ENCODE measurements around the gene PELI1.

The PELI1 gene

DNA sequence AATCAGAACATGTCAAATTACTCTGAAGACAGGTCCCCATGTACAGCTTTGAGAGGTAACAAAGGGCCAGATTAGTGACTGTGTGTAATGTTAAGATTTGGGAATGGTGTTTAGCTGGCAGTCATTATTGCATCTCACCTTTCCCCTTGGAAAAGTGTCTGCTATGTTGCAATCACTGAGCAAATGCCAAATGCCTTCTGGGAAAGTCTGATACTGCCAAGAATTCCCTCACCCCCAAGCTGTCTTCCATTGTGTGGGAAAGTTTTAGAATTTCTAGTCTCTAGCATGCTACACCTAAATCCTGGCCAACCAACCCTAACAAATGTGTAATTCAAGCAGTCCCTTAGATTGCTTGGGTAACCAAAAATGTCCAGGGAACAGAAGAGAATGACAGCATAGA lies 13.6 kb upstream of the PELI1 start:
- no peak for DNase-seq (ENCODE audit: low read depth in 3 of 3)

DNA sequence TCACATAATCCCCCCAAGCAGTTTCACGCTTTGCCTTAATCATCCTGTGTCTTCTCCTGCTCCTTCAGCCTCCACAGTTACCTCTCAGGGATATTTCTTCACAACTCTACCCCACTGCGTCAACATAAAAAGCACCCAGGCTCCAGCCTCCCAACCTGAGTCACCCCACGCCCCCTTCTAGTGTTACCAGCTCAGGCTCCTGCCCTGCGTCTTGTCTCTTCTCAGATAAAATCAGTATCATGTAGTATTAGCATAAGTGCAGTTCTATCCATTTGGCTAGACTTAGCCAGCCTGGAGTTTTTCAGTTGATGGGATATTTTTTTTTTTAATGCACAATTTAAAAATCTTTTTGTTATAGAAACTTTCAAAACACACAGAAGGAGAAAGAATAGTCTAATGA lies 9.6 kb upstream of the PELI1 start:
- no peak for DNase-seq (ENCODE audit: low read depth in 3 of 3)

DNA sequence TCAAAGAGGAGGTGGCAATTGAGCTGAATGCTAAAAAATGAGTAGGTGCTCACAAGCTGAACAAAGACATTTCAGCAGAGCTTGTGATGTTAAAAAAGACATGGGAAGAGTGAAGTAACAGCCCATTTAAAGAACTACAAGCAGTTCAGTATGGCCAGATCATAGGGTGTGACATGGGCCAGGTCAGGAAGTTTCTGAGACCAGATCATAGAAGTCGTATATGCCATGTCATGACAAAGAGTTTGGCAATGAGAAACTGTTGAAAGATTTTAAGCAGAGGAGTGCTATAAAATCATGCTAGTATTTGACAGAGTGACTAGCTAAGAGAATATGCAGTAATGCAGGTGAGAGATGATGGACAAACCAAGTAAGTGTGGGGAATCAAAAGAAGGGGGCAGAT lies 7.3 kb upstream of the PELI1 start:
- DNase-seq (ENCODE audit: low read depth in 3 of 3) = no peak

DNA sequence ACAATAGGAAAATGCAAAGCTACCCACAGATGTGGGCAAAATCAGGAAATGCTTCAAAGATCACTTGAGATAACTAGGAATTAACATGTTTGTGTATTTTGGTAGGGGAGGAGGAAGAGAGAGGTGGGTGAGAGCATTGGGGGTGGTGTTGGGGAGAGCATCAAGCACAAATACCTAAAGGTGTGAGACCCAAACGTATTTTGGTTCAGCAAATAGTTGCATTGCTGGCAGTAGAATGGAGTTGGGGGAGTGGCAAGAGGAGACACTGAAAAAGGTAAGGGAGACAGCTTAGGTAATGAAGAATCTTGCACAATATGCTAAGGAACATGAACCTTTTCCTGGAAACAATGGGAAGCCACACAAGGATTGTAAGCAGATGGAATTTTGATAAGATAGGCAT lies 1.5 kb upstream of the PELI1 start:
- DNase-seq (ENCODE audit: low read depth in 3 of 3) = no peak

DNA sequence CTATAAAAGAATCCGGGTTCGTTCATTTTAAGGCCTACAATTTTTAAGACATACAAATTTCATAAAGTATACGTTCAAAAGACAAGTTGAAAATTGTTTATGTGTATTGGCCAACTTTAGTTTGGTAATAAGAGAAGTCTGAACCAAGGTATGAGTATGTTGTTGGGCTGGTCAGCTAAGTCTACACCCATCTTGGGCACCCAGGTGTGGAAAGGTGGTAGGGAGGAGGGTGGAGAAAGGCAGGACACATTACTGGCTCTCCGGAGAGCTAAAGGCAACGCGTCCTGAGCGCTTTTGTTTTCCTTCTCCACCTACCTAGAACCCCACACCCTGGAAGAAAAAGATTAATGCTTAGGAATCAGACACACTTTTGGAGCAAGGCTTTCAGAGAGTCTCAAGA lies 899 bp upstream of the PELI1 start:
- DNase-seq (ENCODE audit: low read depth in 3 of 3) = no peak

DNA sequence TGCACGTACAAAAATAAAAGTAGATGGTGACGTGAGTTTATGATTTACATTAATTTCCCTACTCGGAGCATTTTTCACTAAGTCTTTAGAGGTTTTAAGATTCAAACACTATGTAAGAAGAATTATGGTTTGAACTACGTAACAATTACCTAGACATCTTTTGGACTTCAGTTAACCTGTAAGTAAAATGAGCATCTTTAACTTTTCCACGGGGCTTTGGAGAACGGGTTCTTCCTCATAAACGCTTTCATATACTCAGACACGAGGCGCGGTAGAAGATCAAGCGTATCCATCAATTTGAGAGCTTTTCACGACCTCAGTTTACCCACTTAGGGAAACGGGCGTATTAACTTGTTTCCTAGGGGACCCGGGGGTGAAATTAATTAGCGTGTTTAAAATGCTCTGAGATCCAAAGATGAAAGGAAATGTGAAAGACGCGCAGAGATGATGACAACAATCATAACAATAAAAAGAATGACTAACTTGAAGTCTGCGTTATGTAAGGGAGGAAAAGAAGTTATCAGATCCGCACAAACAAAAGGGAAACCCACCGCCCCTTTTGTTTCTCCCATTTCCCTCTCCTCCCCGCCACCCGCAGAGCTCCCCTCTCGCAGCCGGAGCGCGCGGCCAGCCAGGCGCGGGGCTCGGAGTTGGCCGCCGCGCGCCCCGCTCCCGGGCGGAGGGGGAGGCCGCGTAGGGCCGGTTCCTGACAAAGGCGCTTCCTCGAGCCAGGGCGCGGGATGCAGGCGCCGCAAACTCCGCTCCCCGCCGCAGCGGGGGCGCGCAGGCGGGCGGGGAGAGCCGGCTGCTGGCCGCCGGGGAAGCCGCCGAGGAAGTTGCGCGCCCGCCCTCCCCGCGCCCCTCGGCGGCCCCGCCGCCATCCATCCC lies 807 bp downstream of the PELI1 start:
- peak in 1 of 3 donors; percentile 25 for DNase-seq (ENCODE audit: low read depth in 3 of 3)

DNA sequence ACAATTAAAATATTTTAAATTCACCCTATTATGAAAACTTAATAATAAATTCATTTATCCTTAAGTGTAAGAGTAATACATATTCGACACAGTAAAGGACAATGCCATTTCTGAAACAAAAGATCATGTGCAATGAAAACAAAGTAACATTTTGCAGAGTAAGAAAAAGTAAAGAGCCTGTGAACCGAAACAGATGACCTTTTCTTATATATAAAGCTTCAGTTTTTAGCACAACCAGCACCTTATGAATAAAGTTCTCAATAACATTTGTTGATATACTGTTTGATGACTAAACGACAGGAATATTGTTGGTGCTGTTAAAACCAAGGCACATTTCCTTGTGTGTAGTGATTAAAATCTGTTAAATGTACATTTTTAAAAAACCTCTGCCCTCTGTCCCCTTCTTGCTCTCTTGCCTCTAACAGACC lies 1.5 kb downstream of the PELI1 start:
- DNase-seq (ENCODE audit: low read depth in 3 of 3) = no peak

DNA sequence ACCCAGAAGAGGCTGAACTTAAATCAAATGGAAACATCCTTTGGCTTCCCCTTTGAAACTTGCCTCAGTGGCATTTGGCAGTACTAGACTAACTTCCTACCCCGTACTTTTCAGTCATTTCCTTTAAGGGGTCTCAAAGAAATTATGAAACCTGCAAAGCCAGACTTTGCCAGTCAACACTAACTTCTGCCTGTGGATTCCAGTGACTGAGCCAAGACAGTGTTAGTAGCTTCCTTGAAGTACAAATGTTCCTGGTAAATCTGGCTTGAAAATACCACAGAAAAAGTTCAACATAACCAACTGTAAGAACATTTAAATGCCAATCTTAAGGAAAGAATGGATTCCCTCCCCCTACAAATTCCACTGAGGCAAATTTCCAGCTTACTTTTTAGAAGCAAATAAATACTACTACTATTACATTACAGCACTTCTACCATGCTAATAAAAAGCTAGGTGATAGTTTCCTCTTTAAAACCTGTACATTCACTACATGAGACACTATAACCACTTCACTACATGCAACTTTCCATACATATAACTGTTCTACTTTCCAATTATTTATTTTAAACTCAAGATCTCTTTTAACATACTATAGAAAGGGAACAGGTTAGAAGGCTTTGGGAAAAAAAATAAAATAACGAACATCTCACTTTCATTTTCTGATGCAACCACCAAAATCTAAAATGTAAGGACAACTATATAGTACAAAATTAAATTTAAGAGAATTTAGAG lies 2.4 kb downstream of the PELI1 start:
- DNase-seq (ENCODE audit: low read depth in 3 of 3) = no peak

DNA sequence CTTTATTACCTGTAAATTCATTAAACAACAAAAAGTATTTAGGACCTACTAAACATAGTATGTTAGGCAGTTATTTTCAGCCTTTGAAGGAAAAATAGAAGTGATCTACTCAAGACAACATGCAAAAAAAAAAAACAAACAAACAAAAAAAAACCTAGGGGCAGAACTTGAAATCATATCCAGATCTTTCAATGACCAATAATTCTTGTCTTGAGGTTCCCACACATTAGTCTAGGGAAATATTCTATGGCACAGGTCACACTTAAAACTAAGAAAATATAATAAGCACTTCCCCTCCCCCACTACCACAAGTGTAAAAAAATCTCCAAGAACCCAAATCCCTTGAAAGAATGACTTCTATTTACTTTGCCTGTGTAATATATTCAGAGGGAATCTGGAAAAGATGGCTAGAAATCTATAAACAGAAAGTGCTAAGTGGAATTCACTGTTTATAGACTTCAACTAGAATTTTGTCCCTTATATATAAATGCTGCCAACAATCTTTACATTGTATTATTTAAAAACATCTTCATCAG lies 3.5 kb downstream of the PELI1 start:
- DNase-seq (ENCODE audit: low read depth in 3 of 3) = no peak

DNA sequence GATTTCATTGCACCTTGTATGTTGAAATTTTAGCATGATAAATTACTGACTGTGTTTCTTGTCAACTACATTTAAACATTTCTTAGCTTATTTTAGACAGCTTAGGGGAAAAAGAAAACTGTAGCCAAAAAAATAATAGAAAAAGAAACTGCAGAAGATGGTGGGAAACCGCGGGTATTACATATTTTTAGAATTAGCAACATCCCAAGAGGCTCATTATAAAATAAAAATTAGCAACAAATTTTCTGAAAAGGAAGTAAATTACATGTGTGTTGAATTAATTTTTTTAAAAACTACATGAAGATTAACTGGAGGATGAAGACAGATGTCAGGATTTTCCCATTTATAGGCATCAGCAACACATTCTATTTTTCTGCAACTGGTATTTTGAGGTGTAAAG lies 4.3 kb downstream of the PELI1 start:
- no peak for DNase-seq (ENCODE audit: low read depth in 3 of 3)

DNA sequence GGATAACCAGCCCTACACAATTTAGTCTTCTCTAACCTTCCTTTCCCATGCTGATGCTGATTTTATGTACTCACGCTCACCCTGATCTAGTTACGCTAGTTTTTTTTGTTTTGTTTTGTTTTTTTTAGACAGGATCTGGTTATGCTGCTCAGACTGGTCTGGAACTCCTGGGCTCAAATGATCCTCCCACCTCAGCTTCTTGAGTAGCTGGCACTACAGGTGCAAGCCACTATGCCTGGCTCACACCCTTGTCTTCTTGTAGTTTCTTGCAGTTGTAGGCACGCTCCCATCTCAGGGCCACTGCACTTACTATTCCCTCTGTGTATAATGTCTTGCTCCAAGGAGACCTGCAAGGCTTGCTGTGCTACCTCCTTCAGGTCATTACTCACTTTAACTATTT lies 6.2 kb downstream of the PELI1 start:
- DNase-seq (ENCODE audit: low read depth in 3 of 3) = no peak

DNA sequence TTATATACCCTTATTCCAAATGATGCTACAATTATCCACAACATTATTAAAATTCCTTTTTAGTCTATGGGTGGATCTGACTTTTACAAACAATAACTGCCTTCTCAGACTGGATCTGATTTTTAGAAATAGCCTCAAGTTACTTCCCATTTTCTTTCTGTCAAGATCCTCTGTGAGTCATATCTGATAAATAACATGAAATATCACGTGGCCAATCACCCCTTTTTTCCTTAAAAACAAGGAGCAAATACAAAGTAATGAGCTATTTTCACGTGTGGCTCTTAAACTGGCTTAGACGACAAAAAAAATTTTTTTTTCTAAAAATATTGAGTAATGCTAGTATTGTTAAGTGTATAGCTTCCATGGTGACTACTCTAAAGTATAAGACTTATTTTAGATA lies 6.7 kb downstream of the PELI1 start:
- DNase-seq (ENCODE audit: low read depth in 3 of 3) = no peak

DNA sequence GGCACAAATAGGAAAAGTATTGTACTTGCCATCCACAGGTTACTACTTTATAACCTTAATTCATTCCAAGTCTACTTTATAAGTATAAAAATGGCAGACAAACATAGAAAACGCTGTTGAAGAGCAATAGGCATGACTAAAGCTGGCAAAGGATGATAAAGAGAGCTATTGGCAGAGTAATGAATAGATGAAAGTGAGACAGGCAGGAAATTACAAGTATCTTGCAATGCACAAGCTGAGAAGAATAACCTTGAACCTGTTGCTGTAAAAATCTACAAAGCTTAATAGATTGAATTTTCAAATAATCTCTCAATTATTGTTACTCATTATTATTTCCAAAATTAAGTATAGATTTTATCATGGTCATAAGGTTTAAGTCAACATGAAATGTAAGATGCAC lies 8.8 kb downstream of the PELI1 start:
- DNase-seq (ENCODE audit: low read depth in 3 of 3) = no peak

DNA sequence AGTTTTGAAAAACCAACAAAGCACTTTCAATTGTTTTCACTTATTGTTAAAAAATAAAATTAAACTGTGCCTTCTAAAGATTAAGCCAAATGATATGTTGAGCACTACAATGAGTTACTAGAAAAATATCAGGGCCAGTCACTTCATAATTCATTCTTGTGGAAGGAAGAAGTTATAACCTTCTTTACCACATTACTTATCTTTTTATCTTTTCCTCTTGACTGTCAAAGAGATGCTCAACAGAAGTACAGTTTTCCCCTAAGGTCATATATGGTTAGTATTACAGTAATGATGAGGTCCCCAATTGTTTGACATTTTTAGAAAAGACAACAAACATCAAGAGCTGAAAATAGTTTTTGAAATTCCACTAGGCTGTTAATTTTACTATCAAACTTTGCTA lies 9.4 kb downstream of the PELI1 start:
- DNase-seq (ENCODE audit: low read depth in 3 of 3) = no peak

DNA sequence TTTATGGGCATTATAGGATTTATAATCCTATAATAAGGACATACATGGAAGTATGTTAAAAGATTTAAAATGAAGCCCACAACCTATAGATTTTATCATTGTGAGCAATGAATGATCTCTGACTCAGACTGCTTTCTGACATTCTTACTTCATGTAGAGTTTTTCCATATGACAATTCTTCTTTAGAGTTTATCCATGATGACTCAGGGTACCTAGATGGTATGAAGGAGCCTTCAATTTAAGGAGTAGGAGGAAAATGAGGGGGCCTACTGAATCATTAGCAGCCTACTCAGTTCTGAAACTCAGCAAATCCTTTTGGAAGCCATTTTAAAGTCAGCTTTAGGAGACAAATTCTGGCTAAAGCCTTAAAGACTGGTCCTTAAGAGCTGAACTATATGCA lies 10.4 kb downstream of the PELI1 start:
- no peak for DNase-seq (ENCODE audit: low read depth in 3 of 3)

DNA sequence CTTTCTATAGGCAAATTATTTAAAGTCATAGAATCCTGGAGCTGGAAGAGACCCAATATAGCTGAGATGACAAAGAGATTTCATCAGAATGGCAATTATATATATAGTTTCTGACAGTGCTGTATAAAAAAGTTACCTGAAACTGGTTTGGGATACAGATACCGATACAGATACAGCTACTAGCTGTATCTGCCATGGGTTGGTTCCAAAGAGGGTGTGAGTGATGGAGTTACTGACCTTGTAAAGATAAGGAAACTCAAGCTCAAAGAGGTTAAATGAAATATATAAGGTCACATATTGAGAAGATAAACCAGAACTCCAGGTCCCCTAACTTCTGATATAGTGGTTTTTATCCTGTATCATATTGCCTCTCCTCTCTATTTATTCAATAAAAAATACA lies 10.9 kb downstream of the PELI1 start:
- no peak for DNase-seq (ENCODE audit: low read depth in 3 of 3)

DNA sequence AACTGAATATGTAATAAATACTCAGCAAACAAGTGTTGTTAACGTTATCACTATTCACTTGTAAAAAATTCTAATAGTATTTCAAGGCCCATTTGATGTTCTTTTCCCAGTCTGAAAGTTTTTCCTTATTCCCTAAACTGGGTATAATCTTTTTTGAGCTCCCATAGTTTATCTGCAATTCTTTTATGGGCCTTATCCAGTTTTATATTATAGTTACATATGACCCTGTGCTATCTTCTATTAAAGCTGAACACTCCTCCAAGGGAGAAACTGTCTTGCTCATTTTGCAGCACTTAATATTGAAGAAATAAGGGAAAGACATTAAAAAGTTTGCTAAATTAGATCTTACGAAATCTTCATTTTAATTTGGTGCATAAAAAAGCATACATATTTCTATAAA lies 13.9 kb downstream of the PELI1 start:
- DNase-seq (ENCODE audit: low read depth in 3 of 3) = no peak

DNA sequence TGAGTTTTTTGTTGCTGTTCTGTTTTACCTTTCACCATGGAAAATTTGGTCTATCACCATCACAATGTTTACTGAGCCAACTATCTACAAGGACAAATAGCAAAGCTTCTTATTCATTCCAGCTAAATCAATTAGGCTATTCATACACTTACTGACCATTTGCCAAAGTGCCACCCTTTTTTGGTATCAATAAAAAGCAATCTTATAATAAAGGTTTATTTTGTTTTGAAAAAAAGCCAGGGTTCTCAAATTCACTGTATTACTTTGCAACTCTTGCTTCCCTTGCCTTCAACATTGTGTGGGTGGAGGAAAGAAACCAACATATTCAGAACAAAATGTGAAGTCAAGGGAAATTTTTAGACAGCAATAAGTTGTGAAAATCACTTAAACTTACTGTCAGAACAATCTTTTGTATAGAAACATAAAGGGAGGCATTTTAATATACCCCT lies 15.3 kb downstream of the PELI1 start:
- no peak for DNase-seq (ENCODE audit: low read depth in 3 of 3)

DNA sequence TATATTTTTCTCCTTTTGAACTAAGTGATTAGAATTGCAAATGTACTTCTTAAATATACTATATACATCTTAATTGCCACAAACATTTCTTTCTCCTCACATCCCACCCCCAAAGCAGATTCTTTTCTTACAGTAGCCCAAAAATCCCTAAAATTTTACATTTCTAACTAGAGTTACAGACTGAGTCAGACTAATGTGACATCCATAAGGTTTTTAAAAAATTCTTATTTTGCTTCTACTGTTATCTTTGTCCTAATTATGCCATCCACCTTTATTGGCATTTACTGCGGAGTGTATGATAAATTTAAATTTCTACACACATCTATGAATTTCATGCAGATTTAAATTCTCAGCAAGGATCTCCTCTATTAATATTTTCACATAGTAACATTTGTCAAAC lies 15.8 kb downstream of the PELI1 start:
- DNase-seq (ENCODE audit: low read depth in 3 of 3) = no peak

DNA sequence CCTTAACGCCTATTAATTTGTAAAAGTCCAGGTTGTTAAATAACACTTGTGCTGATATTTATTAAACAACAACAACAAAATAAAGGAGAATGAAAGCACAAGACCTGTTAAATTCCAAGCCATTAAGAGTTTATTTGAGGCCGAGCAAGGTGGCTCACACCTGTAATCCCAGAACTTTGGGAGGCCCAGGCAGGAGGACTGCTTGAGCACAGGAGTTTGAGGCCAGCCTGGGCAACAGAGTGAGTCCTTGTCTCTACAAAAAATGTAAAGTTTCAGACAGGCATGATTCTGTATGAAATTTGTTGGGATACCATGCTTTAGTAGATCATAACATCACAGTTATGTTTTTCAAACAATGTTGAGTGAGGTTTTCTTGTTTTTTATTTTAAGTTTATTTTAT lies 17.1 kb downstream of the PELI1 start:
- no peak for DNase-seq (ENCODE audit: low read depth in 3 of 3)

DNA sequence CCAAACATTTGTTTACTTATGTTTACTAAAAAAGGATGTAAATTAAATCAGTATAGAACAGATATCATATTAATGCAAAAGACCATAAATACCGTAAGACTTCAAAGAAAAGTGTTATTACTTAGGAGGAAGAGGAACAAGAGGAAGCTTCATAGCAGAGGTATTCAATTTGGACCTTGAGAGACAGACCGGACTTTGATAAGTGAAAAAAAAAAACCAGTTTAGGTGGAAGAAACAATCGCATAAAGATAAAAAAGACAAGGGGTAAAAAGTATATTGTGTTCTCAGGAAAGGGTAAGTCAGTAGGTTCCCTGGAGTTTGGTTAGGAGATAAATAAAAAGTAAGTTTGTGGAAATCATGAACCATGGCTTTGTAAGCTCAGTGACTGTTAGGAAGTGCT lies 17.6 kb downstream of the PELI1 start:
- DNase-seq (ENCODE audit: low read depth in 3 of 3) = no peak

DNA sequence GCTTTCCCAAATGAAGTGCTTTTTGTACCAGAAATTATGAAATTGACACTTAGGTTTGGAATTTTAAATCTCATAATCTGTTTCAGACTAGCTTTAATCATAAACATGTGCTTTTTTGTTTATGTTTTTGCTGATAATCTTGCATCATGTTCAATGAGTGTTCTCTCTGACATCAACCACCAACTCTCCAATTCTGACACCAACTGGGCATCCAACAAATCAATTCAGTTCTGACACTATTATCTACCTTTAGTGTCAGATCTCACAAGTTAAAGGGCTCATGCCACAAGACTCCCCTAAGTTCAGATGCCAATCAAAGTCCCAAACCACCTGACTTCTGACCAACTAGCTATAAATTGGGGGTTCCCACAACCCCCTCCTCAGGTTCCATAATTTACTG lies 19.6 kb downstream of the PELI1 start:
- no peak for DNase-seq (ENCODE audit: low read depth in 3 of 3)

DNA sequence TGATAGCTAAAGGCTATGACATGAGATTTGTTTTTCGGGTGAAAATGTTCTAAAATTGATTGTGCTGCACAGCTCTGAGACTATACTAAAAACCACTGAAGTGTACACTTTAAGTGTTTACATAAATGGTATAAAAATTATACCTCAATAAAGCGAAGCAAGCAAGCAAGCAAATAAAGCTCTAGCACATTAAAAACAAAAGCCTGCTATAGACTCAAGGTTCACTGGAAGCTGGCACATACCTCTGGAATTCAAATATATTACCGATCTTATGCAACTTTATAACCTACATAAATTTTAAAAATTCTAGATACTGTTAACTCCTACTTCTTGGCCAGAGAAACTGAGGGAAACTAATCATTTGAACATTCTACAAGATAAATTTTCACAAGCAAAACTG lies 20.1 kb downstream of the PELI1 start:
- no peak for DNase-seq (ENCODE audit: low read depth in 3 of 3)
